Measurements from ENCODE around the gene HLA-DQA2.
"Not testable (repeated sequence)": the region's sequence is repeated elsewhere in the genome, so short reads cannot be mapped to it uniquely, and the experiment has no call there.

The HLA-DQA2 gene

DNA sequence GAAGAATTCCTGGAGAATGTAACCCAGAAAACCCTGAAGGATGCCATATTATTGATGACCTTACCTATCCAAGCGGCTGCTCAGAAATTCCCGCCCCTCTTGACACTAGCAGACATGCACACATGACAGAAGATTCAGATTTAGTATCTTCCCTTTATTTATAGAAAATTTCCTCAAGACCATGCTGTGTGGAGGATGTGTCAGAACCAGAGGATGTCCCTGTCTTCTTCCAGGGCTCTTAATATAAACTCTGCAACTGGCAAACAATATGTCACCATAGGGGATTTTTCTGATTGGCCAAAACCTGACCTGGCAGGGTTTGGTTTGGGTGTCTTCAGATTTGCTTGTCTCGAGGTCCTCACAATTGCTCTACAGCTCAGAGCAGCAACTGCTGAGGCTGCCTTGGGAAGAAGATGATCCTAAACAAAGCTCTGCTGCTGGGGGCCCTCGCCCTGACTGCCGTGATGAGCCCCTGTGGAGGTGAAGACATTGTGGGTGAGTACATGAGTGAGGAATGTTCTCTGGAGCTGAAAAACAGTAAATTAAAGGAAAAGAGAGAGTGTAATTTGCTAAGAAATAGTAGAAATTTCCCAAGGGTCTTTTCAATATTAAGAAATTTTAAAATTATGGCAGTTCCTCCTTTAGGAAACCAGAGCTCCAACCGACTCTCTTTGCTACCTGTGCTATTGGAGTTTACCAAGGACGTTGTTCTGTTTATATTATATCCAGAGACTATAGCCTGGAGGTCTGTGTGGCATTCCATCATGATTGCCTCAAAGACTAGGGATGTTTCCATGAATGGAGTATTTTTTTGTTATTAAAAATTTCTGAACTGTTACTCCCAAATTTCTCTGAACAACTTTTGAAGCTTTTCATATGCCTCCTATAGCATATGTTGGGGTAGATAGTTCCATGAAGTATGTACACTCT is at the start of gene HLA-DQA2:
Gene HLA-DQA2 (plus strand): TSS at position 361 of the 930 bp plus-strand sequence. CDS start 53 bp downstream, at position 414.
- DNase-seq, result no peak

DNA sequence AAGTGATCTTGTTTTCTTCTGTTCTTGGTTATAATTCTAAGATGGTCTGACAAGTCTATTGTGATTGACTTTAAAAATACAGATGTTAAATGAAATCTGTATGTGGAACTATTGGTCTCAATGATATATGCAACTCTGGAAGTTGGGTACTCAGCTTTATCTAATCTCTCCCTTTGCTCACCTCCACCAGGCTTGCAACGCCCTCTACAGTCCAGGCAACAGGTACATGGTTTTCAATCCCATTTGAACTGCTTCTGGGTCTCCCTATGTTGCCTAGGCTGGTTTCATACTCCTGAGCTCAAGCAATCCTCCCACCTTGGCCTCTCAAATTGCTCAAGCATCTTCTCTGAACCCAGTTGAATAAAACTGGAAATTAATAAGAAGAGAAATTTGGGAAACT is 49.2 kb upstream of the HLA-DQA2 start:
- DNase-seq, result peak in 1 of 2 experiments; percentile 12

DNA sequence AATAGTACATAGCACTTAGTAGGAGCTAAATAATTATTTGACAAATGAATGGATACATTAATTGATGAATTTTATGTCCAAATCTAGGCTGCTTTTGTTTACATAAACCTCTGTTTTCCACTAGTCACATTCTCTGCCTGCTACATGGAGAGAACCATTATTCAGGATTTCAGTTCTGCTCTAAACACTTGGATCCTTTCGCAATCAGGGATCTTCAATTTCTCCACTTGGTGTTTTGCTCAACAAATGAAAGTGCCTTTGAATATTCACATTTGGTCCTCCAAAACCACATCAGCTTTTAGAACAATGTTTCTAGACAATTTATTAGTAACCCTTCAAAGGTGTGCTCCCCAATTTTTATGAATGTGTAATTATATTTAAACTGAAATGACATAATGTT is 44.2 kb upstream of the HLA-DQA2 start:
- DNase-seq, result no peak

DNA sequence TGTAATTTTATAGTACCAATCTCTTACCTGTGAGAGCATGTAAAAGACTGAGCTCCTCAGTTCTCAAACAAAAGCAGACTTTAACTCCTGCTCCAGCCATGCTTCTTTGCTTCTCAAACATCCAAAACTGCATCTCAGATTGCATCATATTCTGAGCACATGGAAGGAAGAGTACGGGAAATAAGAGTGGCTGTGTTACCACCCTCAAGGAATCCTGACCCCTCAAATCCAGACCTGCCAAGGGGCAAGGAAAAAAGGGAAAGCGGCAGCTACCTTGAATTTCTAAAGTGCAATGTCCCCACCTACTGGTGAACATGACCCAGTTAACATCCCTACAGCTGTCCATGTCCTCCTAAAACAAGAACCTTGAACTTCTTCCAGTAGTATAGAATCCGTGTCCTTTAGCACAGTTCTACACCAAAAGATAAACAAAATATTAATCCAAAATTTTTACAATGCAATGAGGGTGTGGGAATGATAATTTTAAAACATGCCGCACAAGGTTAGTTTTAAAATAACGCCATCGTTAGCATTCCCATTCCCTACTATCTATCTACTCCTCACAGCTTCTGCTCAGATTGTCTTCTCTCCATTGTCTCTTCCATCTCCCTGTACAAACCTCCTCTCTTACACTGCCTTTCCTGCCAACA is 40.7 kb upstream of the HLA-DQA2 start:
- DNase-seq, result peak; percentile 25 to 58

DNA sequence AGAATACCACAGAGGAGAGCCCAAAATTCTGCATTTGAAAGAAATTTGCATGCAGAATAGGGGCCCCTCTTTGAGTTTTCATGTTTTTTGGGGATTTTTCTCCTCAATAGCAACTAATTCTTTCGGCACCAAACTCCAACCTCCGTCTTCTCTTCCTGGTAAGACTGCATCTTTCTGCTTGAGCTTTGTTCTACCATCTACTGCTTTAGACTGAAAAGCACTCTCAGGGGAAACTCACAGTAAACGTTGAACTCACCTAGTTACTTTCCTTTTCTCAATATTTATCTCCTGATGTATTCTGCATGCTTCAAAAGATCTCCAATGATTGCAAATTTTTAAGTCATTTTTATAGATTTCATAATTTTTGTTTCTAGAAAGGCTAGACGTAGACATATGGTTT is 37.8 kb upstream of the HLA-DQA2 start:
- DNase-seq, result no peak

DNA sequence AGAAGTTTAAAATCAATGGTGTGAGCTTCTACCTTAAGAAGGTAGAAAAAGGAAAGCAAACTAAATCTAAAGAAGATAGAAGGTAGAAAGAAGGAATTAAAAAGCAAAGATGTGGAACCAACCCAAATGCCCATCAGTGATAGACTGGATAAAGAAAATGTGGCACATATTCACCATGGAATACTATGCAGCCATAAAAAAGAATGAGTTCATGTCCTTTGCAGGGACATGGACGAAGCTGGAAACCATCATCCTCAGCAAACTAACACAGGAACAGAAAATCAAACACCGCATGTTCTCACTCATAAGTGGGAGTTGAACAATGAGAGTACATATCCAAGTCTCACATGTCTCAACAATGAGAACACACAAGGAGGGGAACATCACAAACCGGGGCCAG is 36.0 kb upstream of the HLA-DQA2 start:
- not testable (repeated sequence) for DNase-seq

DNA sequence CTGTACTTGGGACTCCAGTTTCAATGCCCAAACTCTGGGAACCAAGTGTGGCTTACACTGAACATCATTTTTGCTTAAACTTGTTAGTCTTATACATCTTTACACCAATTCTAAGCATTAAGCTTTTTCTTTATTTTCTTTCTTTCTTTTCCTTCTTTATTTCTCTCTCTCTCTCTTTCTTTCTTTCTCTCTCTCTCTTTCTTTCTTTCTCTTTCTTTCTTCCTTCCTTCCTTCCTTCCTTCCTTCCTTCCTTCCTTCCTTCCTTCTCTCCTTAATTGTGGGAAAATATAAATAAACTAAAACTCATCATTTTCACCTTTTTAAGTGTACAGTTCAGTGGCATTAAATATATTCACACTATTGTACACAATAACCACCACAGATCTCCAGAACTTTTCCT is 31.6 kb upstream of the HLA-DQA2 start:
- DNase-seq, result no peak

DNA sequence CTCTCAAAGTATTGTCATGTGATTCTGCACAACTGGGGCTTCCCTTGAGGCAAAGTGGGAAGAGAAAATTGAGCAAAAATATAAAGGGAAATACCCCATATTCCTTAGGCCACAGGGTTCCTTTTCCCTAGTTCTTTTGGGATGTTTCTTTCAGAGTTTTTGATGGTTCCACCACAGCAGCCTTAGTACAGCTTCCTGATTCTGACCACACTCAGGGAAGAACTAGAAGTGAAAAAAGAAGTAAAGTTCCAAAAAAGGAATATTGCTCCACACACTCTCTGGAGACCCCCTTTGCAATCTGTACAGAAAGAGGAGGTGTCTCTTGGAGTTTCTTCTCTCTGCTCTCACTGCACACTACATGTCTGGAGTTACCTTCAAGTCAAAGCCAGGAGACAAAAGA is 27.9 kb upstream of the HLA-DQA2 start:
- no peak for DNase-seq

DNA sequence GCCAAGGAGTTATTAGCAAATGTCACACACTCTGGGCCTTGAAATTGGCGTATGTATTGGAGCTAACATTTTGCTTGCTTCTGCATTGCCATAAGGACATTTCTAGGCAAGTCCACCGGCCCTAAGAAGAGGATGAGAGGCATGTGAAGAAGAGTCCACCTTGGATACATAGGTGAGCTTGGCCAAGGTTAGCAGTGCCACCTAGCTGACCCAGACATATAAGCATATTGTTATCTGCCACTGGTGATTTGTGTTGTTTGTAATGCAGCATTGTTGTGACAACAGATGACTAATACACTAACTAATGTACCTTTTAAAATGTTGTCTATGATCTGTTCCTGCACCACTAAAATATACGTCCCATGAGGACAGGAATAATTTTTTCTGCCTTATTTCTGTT is 24.8 kb upstream of the HLA-DQA2 start:
- no peak for DNase-seq

DNA sequence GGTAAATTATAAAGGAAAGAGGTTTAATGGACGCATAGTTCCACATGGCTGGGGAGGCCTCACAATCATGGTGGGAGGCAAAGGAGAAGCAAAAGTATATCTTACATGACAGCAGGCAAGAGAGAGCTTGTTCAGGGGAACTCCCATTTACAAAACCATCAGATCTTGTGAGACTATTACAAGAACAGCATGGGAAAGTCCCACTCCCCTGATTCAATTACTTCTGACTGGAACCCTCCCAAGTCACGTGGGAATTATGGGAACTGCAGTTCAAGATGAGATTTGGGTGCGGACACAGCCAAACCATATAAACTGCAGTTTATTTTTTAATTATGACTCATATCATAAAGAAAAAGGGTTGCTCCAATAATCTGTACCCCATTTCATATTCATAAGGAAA is 22.3 kb upstream of the HLA-DQA2 start:
- DNase-seq, result no peak

DNA sequence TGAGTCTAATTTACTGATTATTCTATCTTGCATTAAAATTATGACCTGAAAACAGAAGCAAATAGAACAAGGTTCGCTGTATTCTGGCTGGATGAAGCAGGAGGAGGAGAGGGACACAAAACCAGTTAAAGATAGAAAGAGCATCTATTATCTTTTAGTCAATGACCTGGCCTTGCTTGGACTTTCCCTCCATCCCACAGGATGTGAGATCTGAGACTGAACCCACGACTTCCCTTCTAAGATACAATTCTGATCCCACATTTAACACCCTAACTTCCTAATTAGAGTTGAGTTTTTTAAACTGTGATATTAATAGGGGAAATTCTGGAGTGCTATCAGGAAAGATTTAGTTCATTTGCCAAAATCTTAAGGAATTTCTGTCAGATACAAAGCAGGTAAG is 3.1 kb upstream of the HLA-DQA2 start:
- DNase-seq, result no peak

DNA sequence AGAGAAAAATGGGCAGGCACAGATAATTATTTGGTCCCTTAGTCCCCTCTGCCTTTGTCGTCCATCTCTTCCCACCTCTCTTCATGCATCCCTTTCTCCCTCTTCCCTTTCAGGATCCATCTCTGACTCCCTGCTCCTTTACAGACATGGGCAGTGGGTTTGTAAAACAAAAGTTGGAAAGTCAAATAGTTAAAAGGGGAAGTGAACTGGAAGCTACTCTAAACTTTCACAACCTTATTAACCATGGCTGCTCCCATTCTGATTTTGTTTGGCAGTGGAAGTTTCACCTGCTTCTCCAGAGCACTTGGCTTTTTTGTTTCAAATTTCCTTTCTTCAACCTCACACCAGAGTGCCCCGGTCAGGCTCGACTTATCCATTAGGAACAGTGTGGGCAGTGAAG is 1.2 kb downstream of the HLA-DQA2 start:
- no peak for DNase-seq

DNA sequence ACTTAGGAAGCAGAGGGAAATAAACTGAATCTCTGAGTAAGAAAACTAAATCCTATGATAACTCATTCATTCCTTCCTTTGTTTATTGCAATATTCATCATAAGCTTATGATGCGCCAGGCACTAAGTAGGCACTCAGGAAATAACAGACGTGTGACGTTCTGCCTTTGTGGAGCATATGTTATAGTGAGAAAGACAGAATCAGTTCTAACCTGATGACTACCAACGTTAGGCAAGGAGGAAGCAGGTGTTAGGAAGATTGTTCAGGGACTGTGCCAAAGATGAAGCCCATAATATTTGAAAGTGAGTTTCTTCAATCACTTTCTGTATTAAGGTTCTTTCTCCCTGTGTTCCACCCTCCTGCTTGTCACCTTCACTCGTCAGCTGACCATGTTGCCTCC is 3.6 kb downstream of the HLA-DQA2 start:
- DNase-seq, result no peak

DNA sequence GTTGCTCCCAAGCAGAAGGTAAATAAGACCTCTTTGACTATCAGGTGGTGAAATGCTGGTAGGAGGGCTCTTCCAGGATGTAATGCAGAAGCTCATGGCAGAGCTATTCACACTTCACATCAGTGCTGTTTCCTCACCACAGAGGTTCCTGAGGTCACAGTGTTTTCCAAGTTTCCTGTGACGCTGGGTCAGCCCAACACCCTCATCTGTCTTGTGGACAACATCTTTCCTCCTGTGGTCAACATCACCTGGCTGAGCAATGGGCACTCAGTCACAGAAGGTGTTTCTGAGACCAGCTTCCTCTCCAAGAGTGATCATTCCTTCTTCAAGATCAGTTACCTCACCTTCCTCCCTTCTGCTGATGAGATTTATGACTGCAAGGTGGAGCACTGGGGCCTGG is 4.5 kb downstream of the HLA-DQA2 start:
- DNase-seq, result not testable (repeated sequence)

DNA sequence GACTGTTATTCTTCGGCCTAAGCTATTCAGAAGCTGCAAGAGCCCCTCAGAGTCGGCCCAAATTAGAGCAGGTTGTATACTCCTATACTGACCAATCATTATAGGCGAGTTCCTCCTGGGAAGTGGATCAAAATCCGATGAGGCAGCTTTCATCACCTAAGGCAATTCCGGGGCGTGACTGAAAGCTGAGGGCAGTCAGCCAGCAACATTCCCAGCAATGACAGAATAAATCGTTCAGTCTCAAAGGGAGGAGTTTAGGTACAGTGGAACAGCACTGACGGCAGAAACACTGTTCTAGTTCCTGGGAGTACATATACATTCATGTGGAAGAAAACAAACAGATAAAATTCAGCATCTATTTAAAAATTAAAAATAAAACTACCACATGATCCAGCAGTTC is 11.4 kb downstream of the HLA-DQA2 start:
- no peak for DNase-seq

DNA sequence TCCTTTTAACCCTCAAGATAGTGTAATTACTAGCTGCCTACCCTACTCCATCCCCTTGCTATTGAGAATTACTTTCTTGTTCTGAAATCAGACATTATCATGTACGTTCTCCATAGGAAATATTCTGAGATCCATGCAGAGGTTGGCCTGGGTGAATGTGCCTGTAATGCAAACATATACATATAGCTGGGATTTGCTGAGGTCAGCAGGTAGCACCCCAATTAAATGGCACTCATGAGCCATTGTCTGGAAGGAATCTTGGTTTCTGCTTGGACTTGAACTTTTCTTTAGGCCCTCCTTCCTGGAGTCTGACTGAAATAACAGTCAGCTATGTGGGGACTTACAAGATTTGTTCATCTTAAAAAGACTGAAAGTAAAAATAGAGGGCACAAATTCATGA is 18.5 kb downstream of the HLA-DQA2 start:
- no peak for DNase-seq

DNA sequence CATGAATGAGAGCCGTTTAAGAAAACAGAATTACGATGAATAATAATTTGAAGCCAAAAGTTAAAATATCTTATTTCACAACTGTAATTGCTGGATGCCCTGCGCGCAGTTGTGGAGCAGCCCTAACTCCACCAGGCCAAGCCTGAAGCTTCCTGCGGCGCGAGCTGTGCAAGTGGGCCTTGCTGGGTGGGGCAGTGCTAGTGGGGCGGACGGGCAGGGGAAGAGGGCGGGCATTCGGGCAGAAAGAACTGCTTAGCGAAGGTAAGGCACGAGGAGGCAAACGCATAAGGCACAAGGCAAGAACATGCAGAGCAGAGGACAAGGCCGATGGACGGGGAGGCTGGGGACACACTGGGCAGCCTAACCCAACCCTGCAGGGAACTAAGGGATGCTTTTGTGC is 19.9 kb downstream of the HLA-DQA2 start:
- no peak for DNase-seq

DNA sequence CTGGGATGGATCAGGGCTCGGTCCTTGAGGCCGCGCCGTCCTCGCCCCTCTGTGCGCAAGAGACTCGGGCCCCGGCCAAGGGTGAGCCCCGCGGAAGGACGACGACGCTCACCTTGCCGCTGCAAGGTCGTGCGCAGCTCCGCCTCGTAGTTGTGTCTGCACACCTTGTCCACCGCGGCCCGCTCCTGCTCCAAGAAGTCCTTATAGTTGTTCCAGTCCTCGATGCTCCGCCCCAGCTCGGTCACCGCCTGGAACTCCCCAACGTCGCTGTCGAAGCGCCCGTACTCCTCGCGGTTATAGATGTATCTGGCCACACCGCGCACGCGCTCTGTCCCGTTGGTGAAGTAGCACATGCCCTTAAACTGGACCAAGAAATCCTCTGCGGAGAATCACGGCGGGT is 20.4 kb downstream of the HLA-DQA2 start:
- no peak for DNase-seq

DNA sequence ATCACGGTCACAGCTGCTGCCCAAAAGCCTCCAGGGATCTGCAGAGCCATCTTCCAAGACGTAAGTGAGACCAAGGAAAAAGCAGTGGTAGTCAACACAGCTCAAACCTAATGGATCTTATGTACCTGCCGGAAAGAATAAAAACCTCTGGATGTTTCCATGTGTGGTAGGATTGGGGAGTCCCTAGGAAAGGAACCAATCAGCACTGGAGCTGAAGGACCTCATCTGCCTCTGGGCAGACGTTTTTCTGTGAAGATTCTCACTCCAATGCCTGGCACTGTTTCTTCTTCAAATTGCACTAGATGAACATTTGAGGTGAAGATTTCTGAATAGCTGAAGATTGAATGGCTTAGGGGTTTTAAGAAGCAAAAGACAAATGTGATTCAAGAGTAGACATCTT is 22.2 kb downstream of the HLA-DQA2 start, which contains the start of gene HLA-DQB2:
Gene HLA-DQB2 (minus strand): TSS at position 112 of the 400 bp plus-strand sequence. CDS start 62 bp downstream, at position 50.
- DNase-seq, result no peak

DNA sequence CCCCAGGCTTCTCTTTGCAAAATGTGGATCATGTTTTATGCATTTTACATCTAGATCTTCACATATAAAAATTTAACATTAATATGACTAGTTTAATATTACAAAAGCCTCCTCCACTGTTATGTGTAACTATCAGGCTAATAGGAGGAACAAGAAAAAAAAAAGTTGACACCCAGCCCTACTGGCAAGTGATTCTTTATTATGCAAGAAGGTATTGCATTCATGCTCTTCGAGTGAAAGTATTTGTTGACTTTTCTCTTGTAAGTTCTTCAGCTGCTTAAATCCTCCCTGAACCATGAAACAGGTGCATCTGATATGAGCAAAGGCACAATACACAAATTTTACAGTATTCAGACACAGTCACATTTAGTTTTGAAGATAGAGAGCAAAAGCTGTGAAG is 22.9 kb downstream of the HLA-DQA2 start:
- no peak for DNase-seq

DNA sequence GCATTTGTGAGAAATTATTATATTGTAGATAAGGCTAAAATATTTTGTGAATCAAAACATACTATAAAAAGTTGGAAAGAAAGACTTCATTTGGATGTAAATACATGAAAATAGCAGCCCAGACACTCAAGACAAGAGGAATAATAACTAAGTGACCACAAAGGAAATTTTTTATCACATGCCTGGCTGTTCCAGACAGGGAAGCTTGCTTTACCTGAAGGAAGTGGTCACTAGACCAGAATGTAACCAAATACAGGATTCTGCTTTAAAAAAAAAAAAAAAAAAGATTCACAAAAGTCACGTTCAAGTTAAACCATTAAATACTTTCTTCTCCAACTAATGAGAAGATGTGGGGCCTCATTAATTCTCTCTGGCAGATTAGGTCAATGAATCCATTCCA is 31.5 kb downstream of the HLA-DQA2 start:
- DNase-seq, result no peak

DNA sequence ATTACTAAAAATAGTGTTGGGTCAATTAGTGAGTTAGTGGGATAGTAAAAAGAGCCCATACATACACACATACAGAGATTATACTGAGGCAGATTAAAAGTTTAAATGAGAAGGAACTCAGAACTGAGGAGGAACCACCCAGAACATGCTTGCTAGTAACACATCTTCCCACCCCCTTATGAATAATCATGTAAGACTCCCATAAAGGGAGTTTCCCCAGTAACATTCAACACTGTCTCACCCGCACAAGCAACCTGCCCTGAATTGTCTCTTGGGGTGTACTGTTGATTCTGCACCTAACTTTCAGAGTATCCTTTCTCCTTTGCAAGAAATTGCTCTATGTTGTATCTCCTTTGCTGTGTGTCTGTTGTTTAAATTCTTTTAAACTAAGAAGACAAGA is 33.2 kb downstream of the HLA-DQA2 start:
- no peak for DNase-seq

DNA sequence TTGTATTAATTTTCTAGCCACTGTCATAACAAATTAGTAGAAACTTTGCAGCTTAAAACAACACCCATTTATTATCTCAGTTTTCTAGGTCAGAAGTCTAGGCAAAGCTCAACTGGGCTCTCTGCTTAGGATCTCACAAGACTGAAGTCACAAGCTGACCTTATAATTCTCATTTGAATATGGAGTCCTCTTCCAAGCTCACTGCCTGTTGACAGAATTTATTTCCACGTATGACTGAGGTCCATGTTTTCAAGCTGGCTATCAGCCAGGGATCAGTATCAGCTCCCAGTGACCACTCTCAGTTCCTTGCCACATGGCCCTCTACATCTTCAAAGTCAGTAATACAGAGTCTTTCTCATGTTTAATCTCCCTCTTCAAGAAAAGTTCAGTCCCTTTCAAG is 33.9 kb downstream of the HLA-DQA2 start:
- no peak for DNase-seq

DNA sequence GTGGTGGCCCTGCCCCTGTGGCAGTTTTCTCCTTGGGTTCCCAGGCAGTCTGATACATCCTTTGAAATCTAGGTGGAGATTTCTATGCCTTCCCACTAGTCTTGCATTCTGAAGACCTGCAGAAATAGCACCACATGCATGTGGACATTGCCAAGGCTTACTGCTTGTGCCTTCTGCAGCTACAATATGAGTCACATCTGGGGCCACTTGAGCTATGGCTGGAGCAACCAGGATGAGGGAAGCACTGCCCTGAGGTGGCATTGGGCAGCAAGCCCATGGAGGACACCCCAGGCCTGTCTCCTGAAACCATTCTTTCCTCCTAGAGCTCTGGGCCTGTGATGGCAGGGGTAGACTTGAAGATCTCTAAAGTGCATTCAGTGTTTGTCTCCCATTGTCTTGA is 37.8 kb downstream of the HLA-DQA2 start:
- DNase-seq, result no peak
